H1 (cell line): ENCODE results near the gene NSUN4. TPM values are rescaled to one million over a fixed set of nuclear protein-coding genes. Genes with fewer than 3 reads are reported as not detected.

Source experiments
- BRCA1 ChIP-seq: IDR thresholded peaks from 2 replicates; pipeline ENCODE4 v1.6.1; 2012; ENCODE audit warnings: low read depth, low read length, improper control_type of control experiment
- CBX8 ChIP-seq: fragments of 300-800, 300-1000 bp; sonication (generic); IDR thresholded peaks from 2 replicates; pipeline ENCODE4 v1.7.1; 2016; ENCODE audit warnings: low read depth, low read length, borderline replicate concordance
- CHD7 ChIP-seq: fragments of 300-600 bp; sonication (generic); IDR thresholded peaks from 2 replicates; pipeline ENCODE4 v1.7.1; 2012; ENCODE audit warnings: low read length, moderate library complexity, mild to moderate bottlenecking, inconsistent platforms; ENCODE audit not compliant: insufficient replicate concordance
- E2F6 ChIP-seq: IDR thresholded peaks from 2 replicates; pipeline ENCODE4 v1.6.1; 2012; ENCODE audit warnings: inconsistent platforms
- EGR1 ChIP-seq: IDR thresholded peaks from 2 replicates; pipeline ENCODE4 v1.6.1; 2011; ENCODE audit warnings: low read depth, low read length, borderline replicate concordance
- HDAC2 ChIP-seq, 2 experiments: fragments of 300-600 bp in 1 of 2; sonication (generic) in 1 of 2; IDR thresholded peaks; 2 replicates each; pipeline ENCODE4 v1.6.1; 2011 to 2012; ENCODE audit warnings: low read depth in 2 of 2, low read length in 2 of 2, mild to moderate bottlenecking in 2 of 2, moderate library complexity in 2 of 2, borderline replicate concordance in 1 of 2, inconsistent platforms in 1 of 2
- NANOG ChIP-seq: IDR thresholded peaks from 2 replicates; pipeline ENCODE4 v1.6.1; 2011; ENCODE audit warnings: low read length, low read depth, mild to moderate bottlenecking, inconsistent platforms; ENCODE audit not compliant: insufficient read depth, poor library complexity, severe bottlenecking
- RFX5 ChIP-seq: IDR thresholded peaks from 2 replicates; pipeline ENCODE4 v1.6.1; 2011; ENCODE audit warnings: low read depth, low read length, improper control_type of control experiment, borderline replicate concordance
- polyA plus RNA-seq, 7 experiments: library from polyadenylated mRNA; depleted of rRNA in 3 of 7; stranded (reverse) in 5 of 7; unstranded in 2 of 7; fragments of >200 nt in 5 of 7; fragments of 200-250 nt in 2 of 7; gene quantifications; 1 replicate in 5 of 7; 2 replicates in 1 of 7; 4 replicates in 1 of 7; pipeline versions ENCODE4 v1.2.1 to v1.2.3, GENCODE V29; 2011 to 2013; ENCODE audit warnings: missing spikeins in 2 of 7, mixed read lengths in 2 of 7
- total RNA-seq: library from RNA; stranded (reverse); fragmentation: NEBNext Ultra II Directional; extraction: Animal tissue kit (Norgen Biotek cat#: 25700); gene quantifications from 2 replicates; pipeline ENCODE4 v1.2.1, GENCODE V29; 2021

NSUN4 gene
- total and polyA plus RNA-seq, 2 of the 8 experiments (the other 6 are each of a cell fraction or from before 2014, with no cell fraction given), result 9.7 to 15.7 TPM

GRCh38 chr1:46399307-46399706 lies 58.7 kb downstream of the NSUN4 start (continued):
- TF ChIP-seq CHD7 (no peak), E2F6 (no peak), BRCA1 (no peak), HDAC2 (IDR thresholded peaks at IDR 0.05; ENCODE audit: borderline replicate concordance in 1 of 2, low read depth in 2 of 2, low read length in 2 of 2) (no peak), RFX5 (no peak), NANOG (no peak), CBX8 (no peak), EGR1 (no peak)
